Measurements from ENCODE around the gene TBC1D13.
"Not testable (repeated sequence)": the region's sequence is repeated elsewhere in the genome, so short reads cannot be mapped to it uniquely, and the experiment has no call there.

The TBC1D13 gene

GRCh38 chr9:128821584-128822406 is 34.7 kb downstream of the TBC1D13 start:
- no peak for DNase-seq

GRCh38 chr9:128822407-128823042 is 35.5 kb downstream of the TBC1D13 start:
- DNase-seq, result no peak

GRCh38 chr9:128823362-128823902 is 36.4 kb downstream of the TBC1D13 start:
- DNase-seq, result no peak

- no peak for DNase-seq
Observed at GRCh38 chr9:128823903-128824406, 36.9 kb downstream of the TBC1D13 start.

GRCh38 chr9:128824911-128825310 is 37.9 kb downstream of the TBC1D13 start:
- DNase-seq, result no peak

GRCh38 chr9:128825923-128826700 is 39.1 kb downstream of the TBC1D13 start:
- no peak for DNase-seq

GRCh38 chr9:128828267-128828666 is 41.2 kb downstream of the TBC1D13 start:
- DNase-seq, result no peak

GRCh38 chr9:128828719-128829452 is 41.8 kb downstream of the TBC1D13 start:
- no peak for DNase-seq

GRCh38 chr9:128829477-128830251 is 42.6 kb downstream of the TBC1D13 start, which contains the start of gene SPOUT1:
TSS of gene SPOUT1 (minus strand) at chr9:128829794. CDS start at chr9:128829780, 14 bp downstream.
- DNase-seq, result peak; percentile 77 to 91

GRCh38 chr9:128833696-128834095 is 46.6 kb downstream of the TBC1D13 start:
- no peak for DNase-seq

- no peak for DNase-seq
Observed at GRCh38 chr9:128835246-128836210, 48.5 kb downstream of the TBC1D13 start.

GRCh38 chr9:128836509-128837145 is 49.6 kb downstream of the TBC1D13 start:
- DNase-seq, result no peak

- no peak for DNase-seq
Observed at GRCh38 chr9:128838338-128838737, 51.3 kb downstream of the TBC1D13 start.

- DNase-seq, result no peak
Observed at GRCh38 chr9:128840524-128840923, 53.5 kb downstream of the TBC1D13 start.

- DNase-seq, result no peak
Observed at GRCh38 chr9:128841694-128842492, 54.8 kb downstream of the TBC1D13 start.

GRCh38 chr9:128843171-128843570 is 56.1 kb downstream of the TBC1D13 start:
- not testable (repeated sequence) for DNase-seq

- DNase-seq, result peak; percentile 55 to 79
Observed at GRCh38 chr9:128845186-128845931, 58.3 kb downstream of the TBC1D13 start.

GRCh38 chr9:128846680-128847030 is 59.6 kb downstream of the TBC1D13 start:
- DNase-seq, result no peak
